GM18867 (cell line): Measurements from ENCODE around the gene LIN7C.
"Not testable (repeated sequence)": the region's sequence is repeated elsewhere in the genome, so short reads cannot be mapped to it uniquely, and the experiment has no call there.

ENCODE experiments used
- ATAC-seq: cut with Tn5 transposase; IDR thresholded peaks from one replicate; pipeline ENCODE4 v1.9.1; 2021; ENCODE audit warnings: mild to moderate bottlenecking, moderate library complexity; ENCODE audit not compliant: unreplicated experiment

The LIN7C gene

DNA sequence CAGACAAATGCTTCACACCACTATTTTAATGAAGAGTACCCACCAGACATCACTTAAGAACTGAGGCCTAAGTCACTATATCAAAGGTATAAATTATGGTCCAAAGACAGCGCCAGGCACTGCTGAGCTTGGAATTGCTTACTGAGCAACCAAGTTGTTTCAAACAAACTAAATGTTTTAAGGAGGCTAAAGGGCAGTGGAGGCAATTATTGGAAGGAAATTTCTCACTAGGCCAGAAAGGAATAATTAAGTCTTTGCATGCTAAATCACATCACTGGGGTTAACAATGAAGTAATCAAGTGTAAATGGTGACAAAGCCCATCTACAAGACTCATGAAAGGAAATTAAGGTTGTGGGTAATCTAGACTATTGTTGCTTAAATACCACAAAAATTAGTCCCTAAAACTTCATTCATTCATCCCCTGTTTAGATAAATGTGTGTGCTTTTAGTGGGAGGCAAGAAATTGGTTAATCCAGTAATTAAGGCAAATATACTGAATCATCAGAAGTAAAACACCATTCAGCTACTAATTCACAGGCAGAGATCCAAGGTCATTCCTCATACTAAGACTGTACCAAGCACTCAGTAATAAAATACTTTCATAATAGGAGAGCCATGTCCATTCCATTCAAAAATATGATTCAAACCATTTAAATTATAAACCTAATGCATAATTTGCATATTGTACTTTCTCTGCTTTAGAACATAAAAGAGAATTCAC, 55.2 kb downstream of the LIN7C start:
- ATAC-seq, result no peak

DNA sequence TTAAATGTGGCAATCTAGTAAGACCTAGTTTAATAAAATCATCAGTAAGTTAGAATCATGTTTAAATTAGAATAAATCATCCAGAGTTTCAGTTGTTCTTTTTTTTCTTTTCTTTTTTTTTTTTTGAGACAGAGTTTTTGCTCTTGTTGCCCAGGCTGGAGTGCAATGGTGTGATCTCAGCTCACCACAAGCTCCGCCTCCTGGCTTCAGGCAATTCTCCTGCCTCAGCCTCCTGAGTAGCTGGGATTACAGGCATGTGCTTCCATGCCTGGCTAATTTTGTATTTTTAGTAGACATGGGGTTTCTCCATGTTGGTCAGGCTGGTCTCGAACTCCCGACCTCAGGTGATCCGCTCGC, 58.4 kb downstream of the LIN7C start:
- ATAC-seq, result not testable (repeated sequence)

DNA sequence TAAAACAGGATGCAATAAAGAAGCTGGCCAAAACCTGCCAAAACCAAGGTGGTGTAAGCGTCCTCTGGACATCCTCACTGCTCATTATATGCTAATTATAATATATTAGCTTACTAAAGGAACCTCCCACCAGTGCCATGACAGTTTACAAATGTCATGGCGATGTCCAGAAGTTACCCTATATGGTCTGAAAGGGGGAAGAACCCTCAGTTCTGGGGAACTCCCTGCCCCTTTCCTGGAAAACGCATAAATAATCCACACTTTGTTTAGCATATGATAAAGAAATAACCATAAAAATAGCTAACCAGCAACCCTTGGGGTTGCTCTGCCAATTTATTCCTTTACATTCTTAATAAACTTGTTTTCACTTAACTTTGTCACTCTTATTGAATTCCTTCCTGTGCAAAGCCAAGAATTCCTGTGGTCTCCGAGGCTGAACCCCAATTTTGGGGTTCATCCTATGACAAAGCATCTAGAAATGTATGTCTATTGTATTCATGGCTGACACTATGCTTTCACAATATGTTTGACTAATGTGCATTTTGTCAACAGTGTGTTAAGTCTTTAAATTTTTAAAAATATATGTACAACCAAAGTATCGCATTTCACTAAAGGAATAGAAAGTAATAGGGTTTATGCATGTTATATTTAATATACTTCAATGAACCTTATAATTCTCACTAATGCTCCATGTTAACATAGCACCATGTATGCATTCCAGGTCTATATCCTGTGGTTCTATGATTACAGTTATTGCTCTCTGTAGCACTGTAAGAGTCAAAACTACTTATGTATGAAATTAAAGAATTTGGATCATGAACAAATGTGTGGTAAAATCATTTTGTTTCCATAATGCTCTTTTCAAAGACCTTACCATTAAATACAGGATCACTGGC, 59.0 kb downstream of the LIN7C start:
- ATAC-seq, result no peak

DNA sequence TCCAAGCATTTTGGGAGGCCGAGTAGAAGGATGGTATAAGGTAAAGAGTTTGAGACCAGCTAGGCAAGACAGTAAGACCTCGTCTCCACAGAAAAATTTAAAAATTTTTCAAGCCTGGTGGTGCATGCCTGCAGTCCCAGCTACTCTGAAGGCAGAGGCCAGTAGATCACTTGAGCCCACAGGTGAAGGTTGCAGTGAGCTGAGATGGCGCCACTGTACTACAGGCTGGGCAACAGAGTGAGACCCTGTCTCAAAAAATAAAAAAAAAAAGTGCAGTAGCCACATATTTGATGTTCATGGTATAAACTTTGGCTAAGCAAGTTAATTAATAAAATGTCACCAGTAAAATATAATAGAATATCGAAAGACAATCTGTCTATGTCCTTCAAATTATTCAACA, 60.9 kb downstream of the LIN7C start:
- ATAC-seq, result no peak

DNA sequence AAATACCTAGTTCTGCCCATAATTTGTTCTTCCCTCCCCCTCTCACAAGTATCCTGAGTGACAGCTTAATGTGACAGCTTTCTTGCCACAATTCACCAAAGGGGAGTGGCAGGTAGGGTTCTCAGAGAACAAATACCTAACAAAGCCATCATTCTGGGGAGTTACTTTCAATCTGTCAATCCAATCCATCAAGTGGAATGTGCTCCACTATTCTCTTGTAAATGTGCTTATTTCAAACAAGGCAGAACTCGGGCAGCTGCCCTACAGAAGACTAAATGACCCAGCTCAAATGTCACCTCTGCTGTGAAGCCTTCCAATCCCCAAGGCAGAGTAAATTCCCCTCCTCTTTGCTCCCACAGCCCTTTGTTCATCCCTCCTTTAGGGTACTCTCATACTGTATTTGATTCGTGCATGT, 61.8 kb downstream of the LIN7C start:
- ATAC-seq, result no peak
